Mucosa of descending colon (tissue), 3 donors: ENCODE measurements around the gene ZNF511. TPM values are rescaled to one million over a fixed set of nuclear protein-coding genes. Genes with fewer than 3 reads are reported as not detected.

ENCODE experiments used
- ATAC-seq: fragments of 200-7000 bp; cut with Tn5 transposase; one replicate; pipeline ENCODE4 v1.9.1; 2020; ENCODE audit warnings: mild to moderate bottlenecking, moderate library complexity
- DNase-seq, 3 donors: peaks; one replicate each; pipeline ENCODE4 v3.0.0-alpha.2; 2020
- H3K36me3 ChIP-seq: fragments of 200-600 bp; one replicate; pipeline ENCODE4 v1.8.0; 2021; ENCODE audit warnings: low read depth, mild to moderate bottlenecking
- H3K4me1 ChIP-seq: fragments of 200-600 bp; one replicate; pipeline ENCODE4 v1.8.0; 2021; ENCODE audit warnings: low read depth, mild to moderate bottlenecking
- H3K4me3 ChIP-seq: fragments of 200-600 bp; one replicate; pipeline ENCODE4 v1.8.0; 2021; ENCODE audit warnings: mild to moderate bottlenecking
- H3K9me3 ChIP-seq: fragments of 200-600 bp; one replicate; pipeline ENCODE4 v1.8.0; 2021; ENCODE audit warnings: mild to moderate bottlenecking
- intact Hi-C, 2 donors: fragments of 100-400 bp; cut with DNase I in 1 of 2; cut with micrococcal nuclease in 1 of 2; formaldehyde crosslinking; loops; one replicate each; pipeline versions ENCODE4 v1.11.0 to v1.11.1; 2022; cut with DNase I, micrococcal nuclease
- total RNA-seq, 3 donors: library from RNA; stranded (reverse); fragmentation: NEBNext Ultra II Directional in 2 of 3; extraction: Animal tissue kit (Norgen Biotek cat#: 25700) in 2 of 3; gene quantifications; one replicate each; pipeline versions ENCODE4 v1.2.1 to v1.2.4, GENCODE V29; 2021 to 2023
- TF ChIP-seq, protein P1 (sequence below): fragments of 200-600 bp; IDR thresholded peaks from one replicate; pipeline ENCODE4 v1.8.0; 2022; ENCODE audit warnings: antibody characterized with exemption, mild to moderate bottlenecking
- donor health status: DM: no; HTN: no; CAD: no; lungs with moderate emphysema.
- donor health status: DM: no; HTN: no; CAD: no.
- donor health status: DM: no; HTN: yes; CAD: no.

The ZNF511 gene
- total RNA-seq, 3 donors from 2014 or later = 39.1 to 54.0 (median 42.7) TPM

- peaks cover 14% of the 10 kb centered on the region for H3K4me1 ChIP-seq
- no peak for ATAC-seq
- no peaks in the 10 kb centered on the region for H3K9me3 ChIP-seq
- intact Hi-C loops = no loop called here
- no peaks in the 10 kb centered on the region for H3K36me3 ChIP-seq
- H3K4me3 ChIP-seq = no peak overlapping the region
- no peak for DNase-seq
- TF ChIP-seq, protein P1, sequence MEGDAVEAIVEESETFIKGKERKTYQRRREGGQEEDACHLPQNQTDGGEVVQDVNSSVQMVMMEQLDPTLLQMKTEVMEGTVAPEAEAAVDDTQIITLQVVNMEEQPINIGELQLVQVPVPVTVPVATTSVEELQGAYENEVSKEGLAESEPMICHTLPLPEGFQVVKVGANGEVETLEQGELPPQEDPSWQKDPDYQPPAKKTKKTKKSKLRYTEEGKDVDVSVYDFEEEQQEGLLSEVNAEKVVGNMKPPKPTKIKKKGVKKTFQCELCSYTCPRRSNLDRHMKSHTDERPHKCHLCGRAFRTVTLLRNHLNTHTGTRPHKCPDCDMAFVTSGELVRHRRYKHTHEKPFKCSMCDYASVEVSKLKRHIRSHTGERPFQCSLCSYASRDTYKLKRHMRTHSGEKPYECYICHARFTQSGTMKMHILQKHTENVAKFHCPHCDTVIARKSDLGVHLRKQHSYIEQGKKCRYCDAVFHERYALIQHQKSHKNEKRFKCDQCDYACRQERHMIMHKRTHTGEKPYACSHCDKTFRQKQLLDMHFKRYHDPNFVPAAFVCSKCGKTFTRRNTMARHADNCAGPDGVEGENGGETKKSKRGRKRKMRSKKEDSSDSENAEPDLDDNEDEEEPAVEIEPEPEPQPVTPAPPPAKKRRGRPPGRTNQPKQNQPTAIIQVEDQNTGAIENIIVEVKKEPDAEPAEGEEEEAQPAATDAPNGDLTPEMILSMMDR = no peak
Observed at GRCh38 chr10:133337370-133337725, 28.6 kb downstream of the ZNF511 start.

DNA sequence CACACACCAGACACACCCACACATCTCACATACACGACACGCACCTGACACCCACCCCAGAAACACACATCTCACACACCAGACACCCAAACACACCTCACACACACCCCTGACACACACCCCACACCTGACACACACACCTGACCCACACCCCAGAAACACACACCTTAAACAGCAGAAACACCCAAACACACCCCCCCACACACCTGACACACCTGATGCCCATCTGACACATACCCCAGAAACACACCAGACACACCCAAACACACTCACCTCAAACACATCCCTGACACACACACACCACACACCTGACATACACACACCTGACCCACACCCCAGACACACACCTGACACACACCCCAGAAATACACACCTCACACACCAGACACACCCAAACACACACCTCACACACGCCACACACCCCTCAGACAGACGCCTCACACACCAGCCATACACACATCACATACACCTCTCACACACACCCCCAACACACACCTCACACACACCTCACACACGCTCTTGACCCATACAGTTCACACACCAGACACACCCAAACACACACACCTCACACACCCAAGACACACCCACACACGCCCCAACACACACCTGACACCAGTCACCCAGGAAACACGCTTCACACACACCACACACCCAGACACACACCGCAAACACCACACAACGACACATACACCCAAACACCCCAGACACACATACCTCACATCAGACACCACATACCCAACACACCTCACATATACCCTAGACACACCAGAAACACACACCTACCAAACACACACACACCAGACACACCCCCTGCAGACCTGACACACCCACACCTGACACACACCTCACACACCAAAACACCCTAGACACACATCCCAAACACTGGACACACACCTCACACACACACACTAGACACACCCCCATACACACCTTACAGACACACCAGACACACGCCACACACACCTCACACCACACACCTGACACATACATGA is 29.7 kb downstream of the ZNF511 start:
- H3K4me3 ChIP-seq = no peak overlapping the region
- intact Hi-C loops = no loop called here
- TF ChIP-seq, protein P1 = no peak
- ATAC-seq (no peak), DNase-seq (no peak)
- no peaks in the 10 kb centered on the region for H3K9me3 ChIP-seq
- peaks cover 14% of the 10 kb centered on the region for H3K4me1 ChIP-seq
- no peaks in the 10 kb centered on the region for H3K36me3 ChIP-seq

GRCh38 chr10:133339708-133340380 is 31.1 kb downstream of the ZNF511 start:
- no peak overlapping the region for H3K4me3 ChIP-seq
- no peak for ATAC-seq
- H3K9me3 ChIP-seq = no peaks in the 10 kb centered on the region
- no peaks in the 10 kb centered on the region for H3K36me3 ChIP-seq
- peaks cover 14% of the 10 kb centered on the region for H3K4me1 ChIP-seq
- no peak for DNase-seq
- TF ChIP-seq, protein P1 = no peak
- intact Hi-C loops = no loop called here

DNA sequence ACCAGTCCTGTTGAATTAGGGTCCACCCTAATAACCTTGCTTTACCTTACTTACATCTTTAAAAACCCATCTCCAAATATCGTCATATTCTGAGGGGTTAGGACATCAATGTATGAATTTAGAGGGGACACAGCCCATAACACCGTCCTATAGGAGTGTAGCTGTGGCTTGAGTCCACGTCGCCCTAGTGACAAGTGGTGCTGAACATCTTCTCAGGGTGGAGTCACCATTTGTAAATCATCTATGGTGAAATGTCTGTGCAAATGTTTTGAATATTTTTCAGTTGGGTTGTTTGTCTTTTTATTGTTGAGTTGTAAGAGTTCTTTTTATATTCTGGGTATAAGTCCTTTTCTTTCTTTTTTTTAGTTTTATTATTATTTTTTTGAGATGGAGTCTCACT is 33.3 kb downstream of the ZNF511 start:
- ATAC-seq (no peak), DNase-seq (no peak)
- peaks cover 5% of the 10 kb centered on the region for H3K4me1 ChIP-seq
- intact Hi-C loops = no loop called here
- no peak overlapping the region for H3K4me3 ChIP-seq
- TF ChIP-seq, protein P1 = no peak
- no peaks in the 10 kb centered on the region for H3K36me3 ChIP-seq
- no peaks in the 10 kb centered on the region for H3K9me3 ChIP-seq

- TF ChIP-seq, protein P1 = no peak
- H3K36me3 ChIP-seq = no peaks in the 10 kb centered on the region
- H3K4me3 ChIP-seq = no peak overlapping the region
- intact Hi-C loops = no loop called here
- peaks cover 7% of the 10 kb centered on the region for H3K4me1 ChIP-seq
- ATAC-seq (no peak), DNase-seq (no peak)
- no peaks in the 10 kb centered on the region for H3K9me3 ChIP-seq
Observed at GRCh38 chr10:133342942-133343341, 34.2 kb downstream of the ZNF511 start.
